T47D (cell line): ENCODE results near the gene APEX1.
A peak's percentile ranks its signal among the peaks of the same experiment; 100 is the strongest.

Experiments used
- DNase-seq, 2 experiments: peaks; one replicate each; pipeline versions ENCODE4 v3.0.0 to v3.0.0-alpha.2; 2011 to 2012; ENCODE audit warnings: low read depth in 1 of 2, low spot score in 1 of 2
- JUND ChIP-seq: IDR thresholded peaks from 2 replicates; pipeline ENCODE4 v1.6.1; 2012; ENCODE audit warnings: low read depth
- in situ Hi-C: cut with HindIII; loops from 2 replicates; pipeline ENCODE4 v1.10.0; 2016; ENCODE audit warnings: low sequenced_read_pairs, low pct_unique_long_range_greater_than_20kb

The APEX1 gene

GRCh38 chr14:20454516-20455354, at the start of gene APEX1, which contains the start of gene OSGEP:
TSS of gene APEX1 (plus strand) at chr14:20455226. CDS start at chr14:20455646, 420 bp downstream.
TSS of gene OSGEP (minus strand) at chr14:20454812. CDS start at chr14:20454683, 129 bp downstream.
- in situ Hi-C loops: no loop called here
- no peak for TF ChIP-seq JUND
- peak; percentile 88 to 98 for DNase-seq

- DNase-seq: no peak
- in situ Hi-C loops: no loop called here
- TF ChIP-seq JUND: no peak
Measured at GRCh38 chr14:20409226-20409625, 45.8 kb upstream of the APEX1 start.

DNA sequence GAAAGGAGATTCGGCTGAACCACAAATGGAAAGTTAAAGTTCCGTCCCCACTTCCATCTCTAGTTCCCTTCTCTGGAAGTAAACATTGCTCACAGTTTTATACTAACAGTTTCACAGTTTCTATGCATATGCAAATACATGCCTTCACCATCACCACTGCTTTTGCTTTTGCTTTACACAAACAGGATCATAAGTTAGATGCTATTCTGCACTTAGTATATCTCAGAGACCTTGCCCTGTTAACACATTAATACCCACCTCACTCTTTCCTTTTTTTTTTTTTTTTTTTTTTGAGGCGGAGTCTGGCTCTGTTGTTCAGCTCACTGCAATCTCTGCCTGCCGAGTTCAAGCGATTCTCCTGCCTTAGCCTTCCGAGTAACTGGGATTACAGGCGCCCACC, 42.6 kb upstream of the APEX1 start:
- in situ Hi-C loops: no loop called here
- TF ChIP-seq JUND: no peak

DNA sequence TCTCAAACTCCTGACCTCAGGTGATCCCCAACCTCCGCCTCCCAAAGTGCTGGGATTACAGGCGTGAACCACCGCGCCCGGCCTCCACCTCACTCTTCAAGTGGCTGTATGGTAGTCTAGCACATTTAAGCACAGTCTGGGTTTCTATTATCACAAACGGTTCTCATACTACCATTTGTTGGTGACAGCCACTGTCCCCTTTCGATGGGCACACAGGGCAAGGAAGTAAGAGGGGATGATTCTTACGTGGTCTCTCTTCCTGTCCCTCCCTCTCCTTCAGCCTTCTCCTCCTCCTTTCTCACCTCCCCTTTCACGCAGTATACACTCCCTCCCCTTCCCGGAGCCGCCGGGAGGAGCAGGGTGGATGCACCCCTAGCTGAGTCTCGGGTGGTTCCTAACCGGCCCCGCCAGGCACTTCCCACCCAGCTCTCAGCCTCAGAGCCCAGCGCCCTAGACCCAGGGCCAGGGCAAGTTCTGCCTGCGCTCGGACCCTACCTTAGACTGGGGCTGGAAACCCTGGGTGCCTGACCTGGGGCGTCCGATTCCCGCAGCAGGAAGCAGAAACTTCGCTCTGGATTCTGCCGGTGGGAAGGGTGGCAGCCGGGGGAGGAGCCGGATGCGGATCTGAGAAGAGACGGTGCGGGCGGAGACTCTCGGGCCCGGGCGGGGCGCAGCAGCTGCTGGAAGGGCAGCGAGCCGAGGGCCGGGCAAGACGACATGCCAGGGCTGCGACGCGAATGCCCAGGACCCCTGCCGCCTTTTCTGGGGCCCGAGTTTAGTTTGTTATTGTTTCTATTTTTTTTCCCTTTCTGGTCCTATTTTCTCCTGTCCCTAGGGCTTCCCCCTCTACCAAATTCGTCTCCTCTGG, 41.9 kb upstream of the APEX1 start, which contains the start of gene TEP1:
Gene TEP1 (minus strand): TSS at position 626 of the 868 bp plus-strand sequence. CDS start 5,062 bp downstream, outside the sequence.
- DNase-seq: peak; percentile 49 to 85
- in situ Hi-C loops: no loop called here
- no peak for TF ChIP-seq JUND

More for the DNA sequence above, 42.6 kb upstream of the APEX1 start:
- no peak for DNase-seq

DNA sequence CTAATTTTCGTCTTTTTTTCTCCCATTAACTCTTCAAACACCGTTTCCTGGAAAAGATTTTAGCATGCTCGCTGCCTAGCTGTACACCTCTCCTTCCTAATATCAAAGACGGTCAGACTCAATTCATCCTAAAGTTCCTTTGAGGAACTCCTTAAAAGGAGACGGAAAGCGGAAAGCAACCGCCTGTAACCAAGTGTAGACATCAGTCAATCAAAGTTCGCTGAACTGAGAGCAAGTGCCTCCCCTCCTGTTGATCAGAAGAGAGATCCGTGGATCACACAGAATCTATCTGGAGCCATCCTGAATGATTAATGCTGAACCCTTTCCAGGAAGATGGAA, 41.3 kb upstream of the APEX1 start:
- in situ Hi-C loops: no loop called here

GRCh38 chr14:20415782-20416206, 39.2 kb upstream of the APEX1 start:
- DNase-seq: peak in 1 of 2 experiments; percentile 55
- in situ Hi-C loops: no loop called here
- TF ChIP-seq JUND: no peak

More for the DNA sequence above, 41.3 kb upstream of the APEX1 start:
- TF ChIP-seq JUND: no peak
- peak in 1 of 2 experiments; percentile 24 for DNase-seq

- no peak for DNase-seq
- in situ Hi-C loops: no loop called here
- TF ChIP-seq JUND: no peak
Measured at GRCh38 chr14:20416223-20416622, 38.8 kb upstream of the APEX1 start.

DNA sequence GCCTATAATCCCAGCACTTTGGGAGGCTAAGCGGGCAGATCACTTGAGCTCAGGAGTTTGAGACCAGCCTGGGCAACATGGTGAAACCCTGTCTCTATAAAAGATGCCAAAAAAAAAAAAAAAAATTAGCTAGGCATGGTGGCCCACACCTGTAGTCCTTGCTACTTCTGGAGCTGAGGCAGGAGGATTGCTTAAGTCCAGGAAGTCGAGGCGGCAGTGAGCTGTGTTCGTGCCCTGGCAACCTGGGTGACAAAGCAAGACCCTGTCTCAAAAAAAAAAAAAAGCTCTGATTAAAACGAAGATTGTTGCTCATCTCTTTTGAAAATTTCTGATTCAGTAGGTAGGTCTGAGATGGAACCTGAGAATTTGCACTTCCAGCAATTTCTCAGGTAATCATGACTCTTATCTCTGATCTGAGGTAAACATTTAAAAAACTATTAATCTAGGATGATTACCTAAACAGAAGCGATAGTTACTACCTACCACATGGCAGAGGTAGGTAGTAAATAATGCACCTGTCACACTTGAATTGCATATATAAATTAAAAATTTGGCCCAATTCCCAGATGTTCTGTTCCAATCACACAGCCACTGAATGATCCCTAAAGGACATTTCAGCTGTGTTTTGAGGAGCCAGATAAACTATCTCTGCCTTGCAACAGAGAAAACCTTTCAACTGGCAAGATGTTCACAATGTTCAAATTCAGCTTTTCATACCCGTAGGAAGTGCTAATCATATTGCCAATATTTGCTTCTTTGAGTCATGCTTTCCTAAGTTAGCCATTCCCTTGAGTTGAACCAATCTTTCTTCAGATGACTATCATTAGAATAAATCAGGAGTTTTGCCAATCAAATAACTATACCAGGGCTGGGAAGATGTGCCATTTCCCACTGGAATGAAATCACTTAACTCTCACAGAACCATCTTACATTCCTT, 37.5 kb upstream of the APEX1 start:
- no peak for TF ChIP-seq JUND
- no peak for DNase-seq
- in situ Hi-C loops: no loop called here

DNA sequence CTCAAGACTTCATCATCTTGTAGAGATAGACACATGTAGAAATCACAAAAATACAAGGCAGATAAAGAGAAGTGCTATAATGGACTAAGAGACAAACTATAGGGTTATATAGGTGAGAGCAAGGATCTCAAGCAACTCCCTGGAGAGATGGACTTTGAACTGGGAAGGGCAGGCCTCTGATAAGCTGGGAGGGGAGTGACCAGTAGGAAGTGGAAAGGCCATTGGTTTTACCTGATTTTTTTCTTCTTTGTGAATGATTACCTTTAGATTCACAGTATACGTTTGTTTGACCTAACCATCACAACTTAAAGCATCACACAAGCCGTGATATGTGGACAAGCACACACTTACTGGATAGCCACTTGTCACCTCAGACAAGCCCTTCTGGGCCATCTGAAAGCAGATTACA, 36.5 kb upstream of the APEX1 start:
- TF ChIP-seq JUND: no peak
- in situ Hi-C loops: no loop called here
- no peak for DNase-seq

GRCh38 chr14:20419419-20419818, 35.6 kb upstream of the APEX1 start:
- in situ Hi-C loops: no loop called here
- TF ChIP-seq JUND: no peak
- no peak for DNase-seq

DNA sequence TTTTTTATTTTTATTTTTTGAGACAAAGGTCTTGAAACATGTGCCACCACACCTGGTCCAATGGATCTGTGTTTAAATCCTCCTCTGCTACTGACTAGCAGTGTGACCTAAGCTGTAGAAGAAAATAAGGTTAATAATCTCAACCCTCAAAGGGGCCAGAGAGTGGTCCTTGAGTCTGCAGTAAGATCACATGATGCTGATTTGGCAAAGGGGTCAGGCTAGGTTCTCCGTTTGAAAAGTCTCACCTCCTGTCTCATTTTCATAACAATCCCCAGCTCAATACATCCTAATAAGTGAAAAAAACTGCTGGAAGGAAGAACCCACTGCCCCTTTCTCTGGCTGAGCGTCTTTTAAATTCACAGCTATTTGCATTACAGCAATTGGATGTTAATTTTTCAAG, 33.8 kb upstream of the APEX1 start:
- in situ Hi-C loops: no loop called here
- DNase-seq: no peak

GRCh38 chr14:20422886-20423285, 32.1 kb upstream of the APEX1 start:
- DNase-seq: no peak
- no peak for TF ChIP-seq JUND
- in situ Hi-C loops: no loop called here

More for the DNA sequence above, 33.8 kb upstream of the APEX1 start:
- TF ChIP-seq JUND: no peak
